GM12878 (cell line): ENCODE results near the gene PRAMEF2. TPM values are rescaled to one million over a fixed set of nuclear protein-coding genes. Genes with fewer than 3 reads are reported as not detected.

Source experiments
- ATAC-seq: fragments of 200-7000 bp; cut with Tn5 transposase; 3 replicates; pipeline ENCODE4 v1.9.1; 2020; ENCODE audit warnings: mild to moderate bottlenecking, moderate library complexity
- BruUV-seq: library from RNA; stranded (reverse); fragments of 400-500 nt; replicated peaks from 2 replicates; lab custom pipeline; 2021; lab: Mats Ljungman, UMichigan
- CTCF ChIA-PET: fragments of 300-600 bp; sonication (Branson Sonifier 250); formaldehyde crosslinking; extraction: SDS; loops from one replicate; lab custom pipeline; 2021; ENCODE audit warnings: inconsistent platforms; lab: Yijun Ruan, JAX
- POLR2A ChIA-PET: fragments of 350-600 bp; formaldehyde crosslinking; extraction: SDS; loops from one replicate; lab custom pipeline; 2021; ENCODE audit warnings: inconsistent platforms; lab: Charles Lee
- RAD21 ChIA-PET: fragments of 300-600 bp; sonication (Branson Sonifier 250); formaldehyde crosslinking; loops from one replicate; lab custom pipeline; 2023; ENCODE audit warnings: antibody characterized with exemption; ENCODE audit not compliant: unreplicated experiment; lab: Charles Lee
- SMC1A ChIA-PET: fragments of 300-600 bp; sonication (Branson Sonifier 250); formaldehyde crosslinking; loops from one replicate; lab custom pipeline; 2023; ENCODE audit not compliant: unreplicated experiment, uncharacterized antibody; lab: Charles Lee
- DNase-seq: peaks from one replicate; pipeline ENCODE4 v3.0.0-alpha.2; 2011; ENCODE audit warnings: low read depth, low spot score
- FAIRE-seq: peaks from 3 replicates; lab custom pipeline; 2011; peaks lifted over from hg19 to GRCh38; lab: Jason Lieb, UNC
- H2AFZ ChIP-seq: 2 replicates; pipeline ENCODE4 v1.6.0; 2011; ENCODE audit warnings: low read depth, low read length, control low read depth; ENCODE audit not compliant: control insufficient read depth
- H3K27ac ChIP-seq: 2 replicates; pipeline ENCODE4 v1.5.1; 2011; ENCODE audit warnings: control low read depth; ENCODE audit not compliant: control insufficient read depth, insufficient read depth
- H3K27me3 ChIP-seq, 2 experiments: replicated peaks in 1 of 2; 2 replicates each; pipeline versions ENCODE4 v1.6.0 to v1.6.1; 2011; ENCODE audit warnings: low read length in 1 of 2; ENCODE audit not compliant: control insufficient read depth in 2 of 2, insufficient read depth in 2 of 2
- H3K36me3 ChIP-seq, 2 experiments: 2 replicates each; pipeline ENCODE4 v1.5.1; 2011; ENCODE audit warnings: low read length in 1 of 2; ENCODE audit not compliant: control insufficient read depth in 2 of 2, insufficient read depth in 2 of 2
- H3K4me1 ChIP-seq: 2 replicates; pipeline ENCODE4 v1.6.1; 2011; ENCODE audit warnings: mild to moderate bottlenecking, low read length, moderate library complexity, mixed read lengths; ENCODE audit not compliant: control insufficient read depth, insufficient read depth
- H3K4me2 ChIP-seq: 2 replicates; pipeline ENCODE4 v1.6.0; 2011; ENCODE audit warnings: control low read depth; ENCODE audit not compliant: control insufficient read depth, insufficient read depth
- H3K4me3 ChIP-seq: fragments of 200-600 bp; sonication (generic); 2 replicates; pipeline ENCODE4 v1.5.1; 2016
- H3K79me2 ChIP-seq: 2 replicates; pipeline ENCODE4 v1.6.0; 2011; ENCODE audit warnings: low read length; ENCODE audit not compliant: control insufficient read depth, insufficient read depth
- H3K9ac ChIP-seq: 2 replicates; pipeline ENCODE4 v1.8.0; 2011; ENCODE audit warnings: low read length, control low read depth, mixed read lengths; ENCODE audit not compliant: control insufficient read depth, insufficient read depth
- H3K9me3 ChIP-seq: replicated peaks from 3 replicates; pipeline ENCODE4 v1.5.1; 2011; ENCODE audit warnings: mild to moderate bottlenecking, low read length; ENCODE audit not compliant: control insufficient read depth, insufficient read depth
- H4K20me1 ChIP-seq: 2 replicates; pipeline ENCODE4 v1.6.0; 2011; ENCODE audit not compliant: control insufficient read depth, insufficient read depth
- BCL3 ChIP-seq: IDR thresholded peaks from 2 replicates; pipeline ENCODE4 v1.6.1; 2011; ENCODE audit warnings: borderline replicate concordance, low read depth, mild to moderate bottlenecking, moderate library complexity, low read length; ENCODE audit not compliant: insufficient read depth, poor library complexity, severe bottlenecking
- FOS ChIP-seq: IDR thresholded peaks from 3 replicates; pipeline ENCODE4 v1.6.1; 2011; ENCODE audit warnings: borderline replicate concordance; ENCODE audit not compliant: insufficient read length; ENCODE audit errors: extremely low read depth
- HDAC2 ChIP-seq: fragments of 200-600 bp; sonication (generic); IDR thresholded peaks from 2 replicates; pipeline ENCODE4 v1.6.1; 2017
- HSF1 ChIP-seq: fragments of 150-350 bp; IDR thresholded peaks from 2 replicates; pipeline ENCODE4 v1.6.1; 2014; ENCODE audit warnings: mild to moderate bottlenecking, low read depth, low read length
- IKZF2 ChIP-seq, 2 experiments: fragments of 450-650 bp; IDR thresholded peaks; 2 replicates each; pipeline ENCODE4 v1.6.1; 2017; ENCODE audit warnings: mild to moderate bottlenecking in 2 of 2, moderate library complexity in 2 of 2
- JUND ChIP-seq: IDR thresholded peaks from 2 replicates; pipeline ENCODE4 v1.6.1; 2012; ENCODE audit warnings: low read depth, mild to moderate bottlenecking, low read length, improper control_type of control experiment, moderate library complexity
- KLF5 ChIP-seq: fragments of 450-650 bp; IDR thresholded peaks from 2 replicates; pipeline ENCODE4 v1.6.1; 2014; ENCODE audit warnings: mild to moderate bottlenecking; ENCODE audit not compliant: partially characterized antibody
- MTA3 ChIP-seq: IDR thresholded peaks from 2 replicates; pipeline ENCODE4 v1.6.1; 2012; ENCODE audit warnings: low read length, inconsistent platforms, borderline replicate concordance
- PBX3 ChIP-seq: IDR thresholded peaks from 2 replicates; pipeline ENCODE4 v1.6.1; 2011; ENCODE audit warnings: mild to moderate bottlenecking, low read depth, low read length, moderate library complexity; ENCODE audit not compliant: insufficient replicate concordance
- SMAD5 ChIP-seq: IDR thresholded peaks from 2 replicates; pipeline ENCODE4 v1.6.1; 2016; ENCODE audit warnings: antibody characterized with exemption, low read depth
- ZBTB40 ChIP-seq: fragments of 450-650 bp; IDR thresholded peaks from 2 replicates; pipeline ENCODE4 v1.6.1; 2016; ENCODE audit warnings: mild to moderate bottlenecking, moderate library complexity, borderline replicate concordance
- ZNF207 ChIP-seq: fragments of 450-650 bp; IDR thresholded peaks from 2 replicates; pipeline ENCODE4 v1.6.1; 2014; ENCODE audit warnings: antibody characterized with exemption, mild to moderate bottlenecking, borderline replicate concordance
- ZSCAN29 ChIP-seq: fragments of 450-650 bp; IDR thresholded peaks from 2 replicates; pipeline ENCODE4 v1.6.1; 2017; ENCODE audit warnings: mild to moderate bottlenecking, moderate library complexity
- WGBS: methylation state at CpG from one replicate; pipeline ENCODE4 v1.1.6; 2016; ENCODE audit warnings: low lambda C conversion rate; ENCODE audit not compliant: insufficient replicate concordance, insufficient coverage; ENCODE audit errors: missing lambda C conversion rate; 5-methylcytosine and 5-hydroxymethylcytosine counted together
- in situ Hi-C: fragments of 300-500 bp; cut with MboI; formaldehyde crosslinking; loops from 9 replicates; pipeline ENCODE4 v1.14.3; 2018; ENCODE audit warnings: mixed read lengths
- intact Hi-C: fragments of 100-400 bp; cut with micrococcal nuclease; formaldehyde crosslinking; loops from one replicate; pipeline ENCODE4 v1.14.2; 2022; ENCODE audit not compliant: unreplicated experiment
- polyA plus RNA-seq, 11 experiments: library from polyadenylated mRNA; depleted of rRNA in 4 of 11; unstranded in 6 of 11; stranded (reverse) in 5 of 11; fragments of >200 nt; fragmentation: Nextera tagmentation in 4 of 11; fragmentation: Illumina TruSeq in 1 of 11; extraction: Ambion mirVana in 4 of 11; extraction: Trizol in 1 of 11; gene quantifications; 1 replicate in 1 of 11; 2 replicates in 10 of 11; pipeline versions ENCODE4 v1.2.1 to v1.2.3, GENCODE V29; 2011 to 2016; ENCODE audit warnings: inconsistent platforms in 2 of 11, missing spikeins in 2 of 11, low read depth in 1 of 11
- total RNA-seq, 4 experiments: library from RNA; depleted of rRNA in 3 of 4; stranded (reverse); fragments of >200 nt in 3 of 4; fragmentation: Illumina TruSeq in 1 of 4; extraction: Trizol in 1 of 4; gene quantifications; 2 replicates each; pipeline versions ENCODE4 v1.2.1 to v1.2.3, GENCODE V29; 2013 to 2021

Gene PRAMEF2
- total and polyA plus RNA-seq, 10 of the 15 experiments (the other 5 are each of a cell fraction or from before 2014, with no cell fraction given) = not detected

- ChIA-PET POLR2A (no interaction called here), CTCF (no interaction called here)
- intact Hi-C loops (no loop called here), in situ Hi-C loops (loop anchor here (25.0 kb wide), 1 partner anchor 426 kb away; the partner anchor contains the start of gene PRAMEF18)
- WGBS = 23% methylated on average over 5 of the region's 5 CpGs
- ATAC-seq (no peak), FAIRE-seq (no peak), DNase-seq (no peak)
- no TSS peak for BruUV-seq
- H2AFZ ChIP-seq = no peak overlapping the region
- no peak overlapping the region for H3K9ac ChIP-seq
- TF ChIP-seq SMAD5 (no peak), BCL3 (no peak), KLF5 (no peak), HSF1 (no peak), FOS (no peak), PBX3 (no peak), IKZF2 (IDR thresholded peaks at IDR 0.05) (no peak), HDAC2 (no peak), ZNF207 (no peak), JUND (no peak), MTA3 (no peak), ZSCAN29 (no peak), ZBTB40 (no peak)
- TF ChIP-seq, all 136 proteins: peak for 0
- Histone ChIP-seq H4K20me1 (no peaks in the 10 kb centered on the region), H3K4me1 (no peaks in the 10 kb centered on the region), H3K27ac (no peak overlapping the region), H3K9me3 (no peaks in the 10 kb centered on the region), H3K4me3 (no peak overlapping the region), H3K27me3 (no peaks in the 10 kb centered on the region; a peak in 1 of 4 replicates), H3K79me2 (no peaks in the 10 kb centered on the region), H3K36me3 (no peaks in the 10 kb centered on the region), H3K4me2 (no peak overlapping the region)
- SMC1A ChIA-PET = interaction anchor here (0.6 kb wide), 1 partner anchor 1927 kb away, joined by 4 read pairs; no protein-coding TSS in a partner anchor
- RAD21 ChIA-PET = no interaction called here
Measured at GRCh38 chr1:12810691-12811408, 46.0 kb upstream of the PRAMEF2 start.
